SK-N-MC (cell line): ENCODE data around the gene PDCD1.
A peak's percentile ranks its signal among the peaks of the same experiment; 100 is the strongest.

ENCODE experiments used
- EZH2 ChIP-seq: fragments of 200-600 bp; sonication (generic); IDR thresholded peaks from one replicate; pipeline ENCODE4 v1.6.1; 2017; ENCODE audit warnings: antibody characterized with exemption
- FOXP2 ChIP-seq: optimal IDR thresholded peaks from 2 replicates; pipeline ENCODE3; 2011; ENCODE audit warnings: mild to moderate bottlenecking, moderate library complexity; ENCODE audit not compliant: insufficient read depth; ENCODE audit errors: extremely low read length, control extremely low read depth
- POLR2AphosphoS5 ChIP-seq: IDR thresholded peaks from 2 replicates; pipeline ENCODE4 v1.6.1; 2012; ENCODE audit warnings: mild to moderate bottlenecking, low read depth, low read length, borderline replicate concordance

DNA sequence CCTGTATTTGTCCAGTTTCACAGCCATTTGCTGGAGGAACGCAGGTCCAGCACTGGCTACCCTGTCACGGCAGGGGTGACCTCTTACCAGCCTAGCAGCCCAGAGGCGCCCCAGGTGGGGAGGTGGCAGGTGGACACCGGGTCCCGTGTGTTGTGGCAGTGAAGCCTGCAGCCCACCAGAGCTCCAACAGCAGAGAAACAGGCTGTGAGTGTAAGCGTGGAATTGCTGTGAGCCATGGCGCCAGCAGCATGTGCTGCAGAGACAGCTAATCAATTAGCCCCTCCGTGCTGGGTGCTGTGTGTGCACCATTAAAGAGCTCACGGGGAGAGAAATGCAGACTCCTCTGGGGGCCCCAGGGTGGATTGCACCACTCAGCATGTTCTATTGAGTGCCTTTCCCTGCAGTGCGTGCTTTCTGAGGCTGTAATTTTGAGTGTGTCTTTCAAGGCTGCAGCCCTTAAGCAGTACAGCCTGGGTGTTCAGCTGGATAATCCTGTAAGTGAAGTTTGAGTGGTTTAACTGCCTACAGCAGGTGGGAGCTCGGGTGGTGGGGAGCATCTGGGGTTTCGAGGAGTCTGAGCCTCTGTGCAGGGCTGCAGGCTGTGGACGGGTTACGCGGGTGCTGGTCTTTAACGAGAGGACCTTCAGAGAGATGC lies 26.7 kb upstream of the PDCD1 start:
- TF ChIP-seq FOXP2 (no peak), POLR2AphosphoS5 (peak; percentile 64), EZH2 (no peak)
